A673 (cell line): ENCODE results near the gene ADGRL2. TPM values are rescaled to one million over a fixed set of nuclear protein-coding genes. Genes with fewer than 3 reads are reported as not detected.

Experiments used
- BruUV-seq: library from RNA; stranded (reverse); fragments of 400-500 nt; replicated peaks from 2 replicates; lab custom pipeline; 2021; lab: Mats Ljungman, UMichigan
- CTCF ChIA-PET: fragments of 300-600 bp; sonication (Branson Sonifier 250); formaldehyde crosslinking; loops from one replicate; lab custom pipeline; 2022; ENCODE audit warnings: antibody characterized with exemption; lab: Charles Lee
- POLR2A ChIA-PET: fragments of 300-600 bp; sonication (Branson Sonifier 250); formaldehyde crosslinking; loops from one replicate; lab custom pipeline; 2022; ENCODE audit warnings: antibody characterized with exemption; ENCODE audit not compliant: low non-redundant PET; lab: Charles Lee
- DNase-seq: peaks from one replicate; pipeline ENCODE4 v3.0.0-alpha.2; 2015; ENCODE audit warnings: low spot score
- H3K27ac ChIP-seq: fragments of 200-600 bp; sonication (generic); 2 replicates; pipeline ENCODE4 v1.5.1; 2016; ENCODE audit warnings: mixed run types, low read depth, mild to moderate bottlenecking, mixed read lengths, antibody characterized with exemption, low read length; ENCODE audit not compliant: poor library complexity, severe bottlenecking
- H3K27me3 ChIP-seq: fragments of 200-600 bp; sonication (generic); replicated peaks from 2 replicates; pipeline ENCODE4 v1.6.1; 2017; ENCODE audit warnings: mixed run types, low read depth, mild to moderate bottlenecking, mixed read lengths, antibody characterized with exemption, low read length; ENCODE audit not compliant: insufficient read depth, poor library complexity
- H3K36me3 ChIP-seq: fragments of 200-600 bp; sonication (generic); 2 replicates; pipeline ENCODE4 v1.6.1; 2016; ENCODE audit warnings: mixed run types, mild to moderate bottlenecking, mixed read lengths, antibody characterized with exemption, low read length; ENCODE audit not compliant: insufficient read depth, poor library complexity, severe bottlenecking
- H3K4me1 ChIP-seq: fragments of 200-600 bp; sonication (generic); 2 replicates; pipeline ENCODE4 v1.6.1; 2017; ENCODE audit warnings: mixed run types, mild to moderate bottlenecking, mixed read lengths, antibody characterized with exemption, low read length; ENCODE audit not compliant: insufficient read depth, poor library complexity, severe bottlenecking
- H3K4me3 ChIP-seq: fragments of 200-600 bp; sonication (generic); 2 replicates; pipeline ENCODE4 v1.5.1; 2016; ENCODE audit warnings: low read depth, mixed run types, mild to moderate bottlenecking, mixed read lengths, low read length; ENCODE audit not compliant: poor library complexity, severe bottlenecking
- H3K9me3 ChIP-seq: fragments of 200-600 bp; sonication (generic); 2 replicates; pipeline ENCODE4 v1.6.1; 2016; ENCODE audit warnings: mixed run types, low read depth, mild to moderate bottlenecking, mixed read lengths, antibody characterized with exemption, low read length; ENCODE audit not compliant: poor library complexity, severe bottlenecking
- CTCF ChIP-seq: fragments of 300-800, 200-600 bp; sonication (generic); conservative IDR thresholded peaks from 2 replicates; pipeline ENCODE4 v1.5.1; 2017; ENCODE audit warnings: low read depth, mild to moderate bottlenecking, antibody characterized with exemption, low read length, moderate library complexity, mixed read lengths
- EZH2 ChIP-seq: fragments of 200-600 bp; sonication (generic); IDR thresholded peaks from 2 replicates; pipeline ENCODE4 v1.6.1; 2017; ENCODE audit warnings: borderline replicate concordance, low read depth, mild to moderate bottlenecking, mixed read lengths, antibody characterized with exemption, low read length; ENCODE audit not compliant: poor library complexity, severe bottlenecking
- intact Hi-C: fragments of 100-400 bp; cut with micrococcal nuclease; formaldehyde crosslinking; loops from one replicate; pipeline ENCODE4 v1.10.0; 2022; ENCODE audit not compliant: unreplicated experiment
- total RNA-seq: library from RNA; stranded (reverse); gene quantifications from 2 replicates; pipeline ENCODE4 v1.2.3, GENCODE V29; 2021

Gene ADGRL2
- total RNA-seq, 1 experiment from 2014 or later, result 1.5 TPM

DNA sequence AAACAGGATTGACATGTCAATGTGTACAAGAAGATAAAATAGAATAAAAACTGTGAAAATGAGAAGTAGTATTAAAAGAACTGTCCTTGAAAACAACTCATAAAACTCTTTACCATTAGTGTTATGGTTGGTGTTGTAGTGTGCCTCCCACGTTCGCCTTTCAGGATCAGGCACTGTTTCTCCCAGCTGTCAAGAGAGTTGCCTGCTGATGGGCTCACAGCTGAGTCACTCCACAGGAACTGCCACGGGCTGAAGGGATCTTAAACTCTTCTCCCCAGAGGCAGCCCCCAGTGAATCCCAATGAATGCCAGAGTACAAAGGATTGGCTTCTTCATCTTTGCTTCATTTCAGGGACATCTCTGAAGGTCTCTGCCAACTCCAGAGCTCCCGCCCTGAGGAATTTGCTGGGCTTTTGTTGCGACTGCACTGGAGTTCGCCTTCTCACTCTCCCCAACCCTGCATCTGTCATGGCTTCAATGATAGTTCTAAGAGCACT lies 119.6 kb downstream of the ADGRL2 start:
- POLR2A ChIA-PET, result no interaction called here
- no TSS peak for BruUV-seq

GRCh38 chr1:81920886-81921285 lies 120.2 kb downstream of the ADGRL2 start:
- DNase-seq, result no peak
- no peaks in the 10 kb centered on the region for H3K36me3 ChIP-seq
- ChIA-PET CTCF (no interaction called here), POLR2A (no interaction called here)
- H3K4me3 ChIP-seq, result no peak overlapping the region
- intact Hi-C loops, result no loop called here
- H3K27ac ChIP-seq, result no peak overlapping the region
- H3K9me3 ChIP-seq, result no peaks in the 10 kb centered on the region
- peaks cover 7% of the 10 kb centered on the region for H3K4me1 ChIP-seq
- H3K27me3 ChIP-seq, result peaks cover 5% of the 10 kb centered on the region
- no TSS peak for BruUV-seq
- TF ChIP-seq EZH2 (no peak), CTCF (no peak)

More for the DNA sequence above, 119.6 kb downstream of the ADGRL2 start:
- H3K9me3 ChIP-seq, result no peaks in the 10 kb centered on the region
- peak; percentile 69 for DNase-seq
- no peak for TF ChIP-seq EZH2
- TF ChIP-seq CTCF, result no peak
- peaks cover 7% of the 10 kb centered on the region for H3K4me1 ChIP-seq
- no peak overlapping the region for H3K27ac ChIP-seq
- H3K27me3 ChIP-seq, result peaks cover 5% of the 10 kb centered on the region
- H3K36me3 ChIP-seq, result no peaks in the 10 kb centered on the region
- intact Hi-C loops, result no loop called here
- CTCF ChIA-PET, result no interaction called here
- no peak overlapping the region for H3K4me3 ChIP-seq

DNA sequence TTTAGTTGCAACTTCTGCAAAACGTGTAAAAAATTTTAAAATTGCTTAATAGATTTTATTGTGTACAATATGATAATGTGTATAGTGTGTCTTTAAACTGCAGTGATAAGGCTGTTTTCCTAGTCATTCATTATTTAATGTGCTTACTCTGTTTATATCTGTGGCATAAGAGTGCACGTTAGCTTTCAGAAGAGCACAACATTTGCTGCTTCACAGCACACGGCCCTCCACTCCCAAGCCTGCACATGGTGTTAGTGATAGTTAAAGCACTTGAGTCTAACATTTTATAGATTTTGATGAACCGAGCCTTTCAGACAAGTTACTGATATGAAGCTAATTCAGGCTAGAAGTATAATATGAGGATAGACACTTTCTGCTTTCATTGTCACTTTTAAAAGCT lies 120.6 kb downstream of the ADGRL2 start:
- no peaks in the 10 kb centered on the region for H3K9me3 ChIP-seq
- peaks cover 7% of the 10 kb centered on the region for H3K4me1 ChIP-seq
- peaks cover 7% of the 10 kb centered on the region for H3K27me3 ChIP-seq
- H3K4me3 ChIP-seq, result no peak overlapping the region
- ChIA-PET POLR2A (no interaction called here), CTCF (no interaction called here)
- TF ChIP-seq CTCF, result no peak
- no peak for TF ChIP-seq EZH2
- no peaks in the 10 kb centered on the region for H3K36me3 ChIP-seq
- intact Hi-C loops, result no loop called here
- no TSS peak for BruUV-seq
- DNase-seq, result no peak
- no peak overlapping the region for H3K27ac ChIP-seq
